ENCODE data around the gene CEP192.
"Not testable (repeated sequence)": the region's sequence is repeated elsewhere in the genome, so short reads cannot be mapped to it uniquely, and the experiment has no call there.

The CEP192 gene

GRCh38 chr18:12990967-12991820 is at the start of gene CEP192:
TSS of gene CEP192 (plus strand) at chr18:12991362. CDS start at chr18:12999425, 8,063 bp downstream.
- DNase-seq: peak; percentile 99

GRCh38 chr18:12943215-12943614 is 47.9 kb upstream of the CEP192 start:
- no peak for DNase-seq

GRCh38 chr18:12944709-12945108 is 46.5 kb upstream of the CEP192 start:
- peak; percentile 18 for DNase-seq

- DNase-seq: peak; percentile 47
Observed at GRCh38 chr18:12946549-12947284, 44.4 kb upstream of the CEP192 start.

- DNase-seq: peak; percentile 99
Observed at GRCh38 chr18:12947285-12948049, 43.7 kb upstream of the CEP192 start, which contains the start of gene SEH1L. TSS of gene SEH1L (plus strand) at chr18:12948011. CDS start at chr18:12948122, 111 bp downstream.

DNA sequence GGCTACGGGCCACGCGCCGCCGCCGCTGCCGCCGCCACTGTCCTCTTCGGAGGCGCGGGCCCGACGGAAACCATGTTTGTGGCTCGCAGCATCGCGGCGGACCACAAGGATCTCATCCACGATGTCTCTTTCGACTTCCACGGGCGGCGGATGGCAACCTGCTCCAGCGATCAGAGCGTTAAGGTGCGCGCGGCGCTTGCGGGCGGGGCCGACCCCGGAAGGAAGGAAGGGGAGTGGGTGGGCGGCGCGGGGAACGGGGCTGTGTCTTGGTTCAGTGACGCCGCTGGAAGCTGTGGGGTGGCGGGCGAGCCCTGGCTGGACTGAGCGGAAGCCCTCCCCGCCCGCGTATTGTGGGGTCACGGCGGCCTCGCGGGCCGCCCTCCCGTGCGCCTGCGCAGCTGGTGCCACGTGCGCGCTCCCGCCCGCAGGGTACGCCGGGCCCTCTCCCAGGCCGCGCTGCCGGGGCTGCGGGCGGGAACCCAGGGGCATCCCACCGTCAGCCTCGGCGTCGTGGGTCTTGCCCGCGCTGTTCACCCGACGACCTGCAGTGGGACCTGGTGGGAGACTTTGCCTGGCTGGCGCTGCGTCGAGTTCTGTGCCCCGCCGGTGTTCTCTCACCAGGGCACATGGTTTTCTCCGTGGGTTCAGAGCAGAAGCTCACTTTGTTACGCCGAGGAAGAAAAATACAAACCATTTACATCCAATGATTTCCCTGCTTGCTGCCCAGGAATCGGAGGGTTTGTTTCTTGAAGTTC is 42.9 kb upstream of the CEP192 start:
- DNase-seq: peak; percentile 92

GRCh38 chr18:12958478-12958877 is 32.7 kb upstream of the CEP192 start:
- DNase-seq: no peak

GRCh38 chr18:12960395-12960794 is 30.8 kb upstream of the CEP192 start:
- no peak for DNase-seq

DNA sequence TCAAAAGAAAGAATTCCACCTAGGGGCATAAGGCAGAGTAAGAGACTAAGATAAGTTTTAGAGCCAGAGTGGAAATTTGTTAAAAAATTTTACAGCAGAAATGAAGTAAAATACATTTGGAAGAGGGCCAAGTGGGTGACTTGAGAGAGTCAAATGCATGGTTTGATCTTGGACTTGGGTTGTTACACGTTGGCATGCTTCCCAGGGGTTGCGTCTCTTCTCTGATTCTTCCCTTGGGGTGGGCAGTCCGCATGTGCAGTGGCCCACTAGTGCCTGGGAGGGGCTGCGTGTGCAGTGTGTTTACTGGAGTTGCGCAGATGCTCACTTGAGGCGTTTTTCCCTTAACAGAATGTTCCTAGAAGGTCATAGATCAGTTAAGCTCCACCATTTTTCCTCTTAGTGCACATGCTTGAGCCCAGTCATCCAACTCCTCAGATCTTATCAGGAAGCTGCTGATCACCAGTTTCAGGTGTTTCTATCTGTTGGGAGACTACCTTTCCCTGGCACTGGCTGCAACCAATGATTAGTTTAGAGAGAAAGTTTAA is 30.2 kb upstream of the CEP192 start:
- no peak for DNase-seq

GRCh38 chr18:12963069-12963468 is 28.1 kb upstream of the CEP192 start:
- no peak for DNase-seq

- no peak for DNase-seq
Observed at GRCh38 chr18:12968115-12968514, 23.0 kb upstream of the CEP192 start.

GRCh38 chr18:12968619-12969018 is 22.5 kb upstream of the CEP192 start:
- no peak for DNase-seq

- peak; percentile 47 for DNase-seq
Observed at GRCh38 chr18:12973562-12974213, 17.5 kb upstream of the CEP192 start.

GRCh38 chr18:12975488-12975887 is 15.7 kb upstream of the CEP192 start:
- no peak for DNase-seq

- DNase-seq: no peak
Observed at GRCh38 chr18:12976305-12976704, 14.9 kb upstream of the CEP192 start.

GRCh38 chr18:12980065-12980464 is 11.1 kb upstream of the CEP192 start:
- DNase-seq: not testable (repeated sequence)

- DNase-seq: no peak
Observed at GRCh38 chr18:12989397-12990122, 1.6 kb upstream of the CEP192 start.

- DNase-seq: peak; percentile 17
Observed at GRCh38 chr18:12990123-12990475, 1.1 kb upstream of the CEP192 start.

DNA sequence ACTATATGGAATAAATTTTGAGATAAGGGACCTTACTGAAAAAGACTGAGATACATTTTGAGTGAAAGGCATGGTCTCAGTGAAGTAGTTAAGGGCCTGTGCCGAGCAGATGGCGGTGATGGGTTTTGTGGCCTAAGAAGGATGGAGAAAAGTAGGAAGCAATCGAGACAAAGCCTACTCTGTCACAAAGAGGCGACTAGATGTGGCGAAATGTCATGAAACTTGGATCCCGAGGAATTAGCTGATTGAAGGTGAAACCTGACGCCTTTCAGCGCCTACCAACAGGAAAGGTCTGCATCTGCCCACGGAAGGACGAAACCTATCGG is 558 bp upstream of the CEP192 start:
- peak; percentile 35 for DNase-seq

DNA sequence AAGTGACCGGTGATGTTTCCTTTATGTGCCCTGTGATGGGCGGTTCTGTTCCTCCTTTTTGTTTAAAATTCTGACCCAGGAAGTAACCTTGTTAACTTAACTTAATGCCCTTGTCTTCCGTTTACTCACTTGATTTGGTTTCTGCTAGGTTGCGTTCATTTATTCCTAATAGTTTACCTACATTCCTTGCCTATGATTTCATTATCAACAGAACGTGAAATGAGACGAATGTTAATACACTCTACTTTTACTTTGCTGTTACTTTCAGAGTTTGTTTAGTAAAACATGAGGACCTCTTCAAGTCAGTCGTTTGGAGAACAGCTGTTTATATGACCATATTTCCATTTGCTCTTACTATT is 638 bp downstream of the CEP192 start:
- DNase-seq: no peak

DNA sequence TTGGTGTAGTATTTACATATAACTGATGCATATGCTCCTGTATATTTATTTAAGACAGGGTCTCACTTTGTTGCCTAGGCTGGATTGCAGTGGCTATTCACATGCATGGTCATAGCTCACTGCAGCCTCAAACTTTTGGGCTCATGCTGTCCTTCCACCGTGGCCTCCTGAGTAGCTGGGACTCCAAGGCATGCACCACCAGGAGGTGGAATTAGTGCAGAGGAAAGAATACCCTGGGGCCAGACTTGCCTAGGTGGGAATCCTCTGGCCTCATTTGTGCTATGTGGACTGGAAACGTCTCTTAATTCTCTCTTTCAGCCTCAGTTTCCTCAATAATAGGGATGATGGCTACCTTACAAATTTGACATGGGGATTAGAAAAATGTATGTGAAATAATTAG is 2.3 kb downstream of the CEP192 start:
- no peak for DNase-seq

Measured in inflammatory macrophage treated with lipopolysaccharide for 4 hours (primary cell).